Measurements from ENCODE around the gene PHF21B. TPM values are rescaled to one million over a fixed set of nuclear protein-coding genes. Genes with fewer than 3 reads are reported as not detected.

The PHF21B gene
- total RNA-seq, 1 donor from 2014 or later = 37.4 TPM

GRCh38 chr22:44831885-44832284 is 177.9 kb downstream of the PHF21B start:
- H3K27ac Mint-ChIP-seq = no peak overlapping the region
- TF ChIP-seq CTCF (IDR thresholded peaks at IDR 0.05; ENCODE audit: unreplicated experiment) = no peak
- no peak overlapping the region for H3K4me3 Mint-ChIP-seq (ENCODE audit: low read depth)
- H3K4me1 Mint-ChIP-seq (ENCODE audit: low read depth) = no peaks in the 10 kb centered on the region
- DNase-seq (ENCODE audit: low spot score, unreplicated experiment) = no peak
- peaks cover 50% of the 10 kb centered on the region for H3K36me3 Mint-ChIP-seq (ENCODE audit: insufficient read depth)
- no peaks in the 10 kb centered on the region for H3K27me3 Mint-ChIP-seq
- peaks cover 22% of the 10 kb centered on the region for H3K9me3 Mint-ChIP-seq (ENCODE audit: low read depth)

Other genes starting within 250 kb of the PHF21B start
- 62.6 and 65.1 TPM in 2 replicates for gene NUP50, start 153.9 kb upstream of the PHF21B start, total RNA-seq
- gene KIAA0930, start 230.9 kb upstream of the PHF21B start, total RNA-seq = 44.1 and 45.3 TPM in 2 replicates